SIG-M5 (cell line): ENCODE results near the gene PRSS53.
"Not testable (repeated sequence)": the region's sequence is repeated elsewhere in the genome, so short reads cannot be mapped to it uniquely, and the experiment has no call there.

ENCODE experiments used
- DNase-seq: peaks from one replicate; lab custom pipeline; 2025; lab: John Stamatoyannopoulos, UW

Gene PRSS53

GRCh38 chr16:31118223-31119155, 29.7 kb upstream of the PRSS53 start:
- no peak for DNase-seq

GRCh38 chr16:31117384-31118222, 28.9 kb upstream of the PRSS53 start, which contains the start of gene KAT8:
Gene KAT8 (plus strand): TSS chr16:31117664. CDS start chr16:31117682, 18 bp downstream.
- peak; percentile 89 for DNase-seq

GRCh38 chr16:31114468-31114867, 25.7 kb upstream of the PRSS53 start:
- no peak for DNase-seq

GRCh38 chr16:31113121-31114120, 24.7 kb upstream of the PRSS53 start:
- DNase-seq: no peak

- no peak for DNase-seq
These were observed 24.0 kb upstream of the PRSS53 start for GRCh38 chr16:31112711-31113110.

- DNase-seq: no peak
These were observed 23.2 kb upstream of the PRSS53 start for GRCh38 chr16:31111881-31112466.

- no peak for DNase-seq
These were observed 21.6 kb upstream of the PRSS53 start for GRCh38 chr16:31110106-31111034.

GRCh38 chr16:31109622-31110021, 20.9 kb upstream of the PRSS53 start:
- no peak for DNase-seq

- no peak for DNase-seq
These were observed 20.2 kb upstream of the PRSS53 start for GRCh38 chr16:31108794-31109558.

GRCh38 chr16:31108035-31108793, 19.5 kb upstream of the PRSS53 start, which contains the start of gene BCKDK:
Gene BCKDK (plus strand): TSS chr16:31108386. CDS start chr16:31109224, 838 bp downstream.
- DNase-seq: no peak

- no peak for DNase-seq
These were observed 18.7 kb upstream of the PRSS53 start for GRCh38 chr16:31107465-31107867.

GRCh38 chr16:31106509-31107464, 18.0 kb upstream of the PRSS53 start:
- no peak for DNase-seq

GRCh38 chr16:31105677-31106213, 17.0 kb upstream of the PRSS53 start:
- no peak for DNase-seq

GRCh38 chr16:31100876-31101641, 12.3 kb upstream of the PRSS53 start:
- DNase-seq: not testable (repeated sequence)

GRCh38 chr16:31099860-31100638, 11.3 kb upstream of the PRSS53 start:
- no peak for DNase-seq
